Panc1 (cell line): ENCODE data around the gene MRPL54.

Experiments used
- CTCF ChIP-seq: fragments of 450-650 bp; IDR thresholded peaks from 2 replicates; pipeline ENCODE4 v1.5.1; 2017; ENCODE audit warnings: mild to moderate bottlenecking
- POLR2AphosphoS5 ChIP-seq: IDR thresholded peaks from 2 replicates; pipeline ENCODE4 v1.6.1; 2012; ENCODE audit warnings: mild to moderate bottlenecking, low read depth, low read length, moderate library complexity
- SIN3A ChIP-seq: IDR thresholded peaks from 2 replicates; pipeline ENCODE4 v1.6.1; 2012; ENCODE audit warnings: low read depth, mild to moderate bottlenecking, low read length, moderate library complexity, borderline replicate concordance; ENCODE audit not compliant: insufficient read depth
- TCF7L2 ChIP-seq: IDR thresholded peaks from 2 replicates; pipeline ENCODE4 v1.6.1; 2011; ENCODE audit warnings: mild to moderate bottlenecking, low read depth, low read length, inconsistent platforms

- TF ChIP-seq CTCF (no peak), POLR2AphosphoS5 (no peak), TCF7L2 (no peak), SIN3A (no peak)
Observed at GRCh38 chr19:3770136-3770999, 7.9 kb downstream of the MRPL54 start.
